IPS DF 4.7 (cell line): Measurements from ENCODE around the gene MAGI2.
A peak's percentile ranks its signal among the peaks of the same experiment; 100 is the strongest.
"Not testable (repeated sequence)": the region's sequence is repeated elsewhere in the genome, so short reads cannot be mapped to it uniquely, and the experiment has no call there.

Source experiments
- DNase-seq: peaks from one replicate; pipeline ENCODE4 v3.0.0-alpha.2; 2013; ENCODE audit warnings: low spot score; ENCODE audit errors: extremely low read depth

The MAGI2 gene

GRCh38 chr7:79176859-79177477 lies 276.5 kb downstream of the MAGI2 start:
- peak; percentile 19 for DNase-seq

DNA sequence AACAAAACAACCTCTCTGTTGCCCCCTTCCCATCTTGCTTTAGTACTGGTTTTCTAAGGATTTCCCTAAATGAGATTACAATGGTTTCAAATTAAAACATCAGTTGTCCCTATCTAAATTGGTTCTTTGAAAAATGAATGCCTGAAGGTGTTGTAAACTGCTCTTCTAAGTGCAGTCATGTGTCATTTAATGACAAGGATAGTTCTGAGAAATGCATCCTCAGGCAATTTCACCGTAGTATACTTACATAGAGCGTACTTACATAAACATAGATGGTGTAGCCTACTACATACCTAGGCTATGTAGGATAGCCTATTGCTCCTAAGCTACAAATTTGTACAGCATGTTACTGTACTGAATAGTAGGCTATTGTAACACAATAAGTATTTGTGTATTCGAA lies 278.1 kb downstream of the MAGI2 start:
- no peak for DNase-seq

DNA sequence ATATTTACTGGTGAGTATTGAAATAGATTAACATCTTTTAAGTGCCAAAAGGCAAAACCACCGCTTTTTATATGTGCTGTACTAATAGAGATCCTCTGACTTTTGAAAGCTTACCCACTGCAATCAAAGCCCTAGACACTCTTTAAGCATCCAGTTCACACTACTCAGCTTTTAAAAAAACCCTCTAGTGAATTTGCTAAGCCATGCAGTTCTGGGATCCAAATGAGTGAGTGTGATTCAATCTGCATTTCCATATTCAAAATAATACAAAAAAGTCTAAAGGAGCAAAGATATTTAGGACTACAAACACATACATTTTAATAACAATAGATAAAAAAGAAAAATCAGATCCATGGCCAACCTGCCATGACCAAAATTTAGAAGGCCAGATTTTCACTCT lies 288.2 kb downstream of the MAGI2 start:
- no peak for DNase-seq

DNA sequence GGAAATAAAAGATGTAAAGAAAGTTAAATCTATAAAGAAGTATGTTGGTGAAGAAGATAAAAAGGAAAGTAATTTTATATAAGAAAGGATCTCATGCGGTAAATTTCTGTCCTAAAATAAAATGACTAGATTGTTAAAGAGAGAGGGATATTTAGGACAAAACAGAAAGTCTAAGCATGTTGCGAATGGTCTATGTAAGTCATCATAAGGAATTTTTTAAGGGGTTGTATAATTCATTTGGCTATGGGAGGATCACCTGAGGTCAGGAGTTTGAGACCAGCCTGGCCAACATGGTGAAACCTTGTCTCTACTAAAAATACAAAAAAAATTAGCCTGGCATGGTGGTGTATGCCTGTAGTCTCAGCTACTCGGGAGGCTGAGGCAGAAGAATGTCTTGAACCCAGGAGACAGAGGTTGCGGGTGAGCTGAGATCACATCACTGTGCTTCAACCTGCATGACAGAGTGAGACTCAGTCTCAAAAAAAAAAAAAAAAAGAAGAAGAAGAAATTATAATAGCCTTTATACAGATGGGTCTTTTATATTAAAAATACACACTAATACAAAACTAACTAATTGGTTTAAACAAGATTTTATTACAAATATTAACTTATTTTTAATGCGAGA lies 294.3 kb downstream of the MAGI2 start:
- DNase-seq = no peak

DNA sequence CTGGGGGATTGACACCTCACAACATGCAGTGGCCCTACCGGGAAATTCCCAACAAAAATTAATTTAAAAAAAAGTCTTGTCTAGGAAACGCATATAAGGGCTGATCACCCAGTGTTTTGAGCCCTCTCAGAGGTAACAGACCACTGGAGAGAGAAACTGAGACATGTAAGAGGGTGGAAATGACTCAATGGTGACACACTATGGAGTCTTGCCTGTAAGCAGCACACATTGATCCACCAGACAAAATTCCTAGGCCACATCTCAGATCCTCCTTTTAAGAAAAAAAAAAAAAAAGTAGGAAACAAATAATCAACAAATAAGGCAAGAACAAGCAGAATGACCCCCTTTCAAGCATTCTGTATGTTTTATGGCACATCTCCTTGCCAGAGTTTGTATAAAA lies 296.2 kb downstream of the MAGI2 start:
- DNase-seq = no peak

- DNase-seq = no peak
Observed at GRCh38 chr7:79149831-79150230, 303.6 kb downstream of the MAGI2 start.

DNA sequence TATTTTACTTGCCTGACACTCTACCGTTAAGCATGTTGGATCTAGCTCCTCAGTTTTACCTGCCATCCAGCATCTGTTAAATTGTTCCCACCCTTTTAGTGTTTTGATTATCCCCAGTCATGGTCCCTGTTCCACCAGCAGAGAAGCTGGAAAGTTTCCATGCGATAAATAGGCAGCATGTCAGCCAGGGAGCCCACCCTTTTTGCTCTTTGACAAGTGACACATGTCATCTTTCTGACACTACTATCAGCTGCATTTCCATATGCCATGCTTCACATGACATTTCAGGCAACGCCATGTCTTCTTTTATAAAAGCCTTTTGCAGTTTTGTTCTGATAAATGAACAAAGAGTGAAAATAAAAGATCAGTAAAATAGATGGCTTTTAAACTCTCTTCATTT lies 310.8 kb downstream of the MAGI2 start:
- no peak for DNase-seq

GRCh38 chr7:79141252-79141651 lies 312.2 kb downstream of the MAGI2 start:
- DNase-seq = no peak

GRCh38 chr7:79137942-79138341 lies 315.5 kb downstream of the MAGI2 start:
- DNase-seq = no peak

GRCh38 chr7:79132844-79133451 lies 320.5 kb downstream of the MAGI2 start:
- no peak for DNase-seq

DNA sequence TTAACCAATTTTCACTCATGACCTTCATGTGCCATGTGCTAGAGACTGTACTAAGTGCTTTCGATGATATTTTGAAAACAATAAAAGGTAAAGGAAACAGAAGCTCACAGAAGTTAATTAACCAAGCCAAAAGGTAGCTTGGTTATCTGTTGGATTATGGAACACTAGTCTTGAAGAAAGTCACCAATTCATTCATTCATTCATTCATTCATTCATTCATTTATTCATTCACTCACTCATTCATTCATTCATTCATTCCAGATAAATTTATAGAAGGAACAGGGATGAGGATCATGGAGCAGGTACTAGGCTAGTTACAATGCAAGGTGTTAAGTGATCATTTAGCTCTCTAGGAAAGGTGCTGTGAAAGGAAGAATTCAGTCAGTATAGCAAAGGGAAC lies 322.8 kb downstream of the MAGI2 start:
- DNase-seq = no peak

GRCh38 chr7:79124331-79124730 lies 329.1 kb downstream of the MAGI2 start:
- DNase-seq = no peak

- no peak for DNase-seq
Observed at GRCh38 chr7:79118143-79118542, 335.3 kb downstream of the MAGI2 start.

DNA sequence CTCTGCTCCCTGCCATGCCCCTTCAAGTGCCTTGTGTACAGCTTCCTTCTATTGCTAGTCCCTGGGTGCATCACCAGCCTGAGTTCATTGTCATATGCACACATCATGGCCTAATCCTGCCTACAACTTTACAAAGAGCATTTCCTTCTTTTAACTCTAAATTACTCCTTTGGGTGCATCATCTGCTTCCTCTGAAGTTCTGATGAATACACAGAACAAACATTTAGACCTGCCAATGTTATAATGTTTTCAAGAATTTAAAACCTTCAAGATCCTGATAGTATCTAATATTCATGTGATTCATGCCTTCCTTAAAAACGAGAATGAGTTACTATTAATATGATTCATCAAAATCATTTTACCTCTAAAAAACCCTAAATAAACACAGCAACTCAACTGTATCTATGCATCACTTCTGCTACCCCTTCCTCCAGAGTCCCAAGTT lies 357.1 kb downstream of the MAGI2 start:
- no peak for DNase-seq

DNA sequence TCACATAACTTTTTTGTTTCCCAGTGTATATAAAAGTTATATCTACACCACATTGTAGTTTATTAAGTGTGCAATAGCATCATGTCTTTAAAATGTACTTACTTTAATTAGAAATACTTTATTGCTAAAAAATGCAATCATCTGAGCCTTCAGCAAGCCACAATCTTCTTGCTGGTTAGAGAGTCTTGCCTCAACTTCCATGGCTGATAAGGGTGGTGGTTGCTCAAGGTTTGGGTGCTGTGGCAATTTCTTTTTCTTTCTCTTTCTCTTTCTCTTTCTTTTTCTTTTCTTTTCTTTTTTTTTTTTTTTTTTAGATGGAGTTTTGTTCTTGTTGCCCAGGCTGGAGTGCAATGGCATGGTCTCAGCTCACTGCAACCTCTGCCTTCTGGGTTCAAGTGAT lies 360.0 kb downstream of the MAGI2 start:
- no peak for DNase-seq

GRCh38 chr7:79091661-79092060 lies 361.8 kb downstream of the MAGI2 start:
- no peak for DNase-seq

- no peak for DNase-seq
Observed at GRCh38 chr7:79091011-79091410, 362.5 kb downstream of the MAGI2 start.

DNA sequence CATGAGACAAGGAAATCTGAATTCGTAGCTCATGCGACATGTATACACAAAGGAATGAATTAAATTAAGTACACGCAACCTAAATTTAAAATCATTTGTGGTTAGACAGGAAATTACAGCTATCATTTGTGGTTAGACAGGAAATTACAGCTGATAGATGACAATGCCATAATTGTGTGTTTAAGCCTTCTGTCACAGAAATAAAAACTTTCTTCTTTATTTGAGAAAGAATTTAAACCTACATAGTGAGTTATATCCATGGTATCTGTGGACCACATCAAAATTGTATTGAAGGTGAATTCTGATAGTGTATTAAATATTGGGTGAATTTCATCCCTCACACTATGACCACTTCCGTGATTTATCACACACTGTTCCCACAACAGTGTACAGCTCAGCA lies 362.9 kb downstream of the MAGI2 start:
- DNase-seq = no peak

GRCh38 chr7:79084423-79084822 lies 369.0 kb downstream of the MAGI2 start:
- no peak for DNase-seq

GRCh38 chr7:79079919-79080554 lies 373.4 kb downstream of the MAGI2 start:
- DNase-seq = no peak

DNA sequence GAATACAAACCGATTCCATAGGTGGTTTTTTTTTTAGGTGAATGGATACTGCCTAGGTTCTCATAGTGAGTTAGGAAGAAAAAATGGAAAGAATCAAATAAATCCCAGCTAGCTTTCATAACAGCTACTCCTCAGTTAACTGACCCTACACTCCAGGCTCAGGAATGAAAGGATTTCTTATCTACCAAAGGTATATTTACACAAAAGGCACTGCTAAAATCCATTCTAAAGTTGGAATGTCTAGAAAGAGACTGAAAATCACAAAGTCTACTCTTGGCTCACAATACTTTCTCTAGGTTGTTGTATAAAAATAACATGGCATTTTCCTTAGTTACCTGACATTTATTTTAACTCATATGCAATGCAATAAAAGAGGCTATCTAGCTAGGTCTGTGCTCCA lies 375.2 kb downstream of the MAGI2 start:
- DNase-seq = no peak

GRCh38 chr7:79071187-79071586 lies 382.3 kb downstream of the MAGI2 start:
- DNase-seq = not testable (repeated sequence)
